ENCODE data around the gene SIRT2. TPM values are rescaled to one million over a fixed set of nuclear protein-coding genes. Genes with fewer than 3 reads are reported as not detected.

Gene SIRT2
- total RNA-seq: 28.4 and 32.7 TPM in 2 replicates

DNA sequence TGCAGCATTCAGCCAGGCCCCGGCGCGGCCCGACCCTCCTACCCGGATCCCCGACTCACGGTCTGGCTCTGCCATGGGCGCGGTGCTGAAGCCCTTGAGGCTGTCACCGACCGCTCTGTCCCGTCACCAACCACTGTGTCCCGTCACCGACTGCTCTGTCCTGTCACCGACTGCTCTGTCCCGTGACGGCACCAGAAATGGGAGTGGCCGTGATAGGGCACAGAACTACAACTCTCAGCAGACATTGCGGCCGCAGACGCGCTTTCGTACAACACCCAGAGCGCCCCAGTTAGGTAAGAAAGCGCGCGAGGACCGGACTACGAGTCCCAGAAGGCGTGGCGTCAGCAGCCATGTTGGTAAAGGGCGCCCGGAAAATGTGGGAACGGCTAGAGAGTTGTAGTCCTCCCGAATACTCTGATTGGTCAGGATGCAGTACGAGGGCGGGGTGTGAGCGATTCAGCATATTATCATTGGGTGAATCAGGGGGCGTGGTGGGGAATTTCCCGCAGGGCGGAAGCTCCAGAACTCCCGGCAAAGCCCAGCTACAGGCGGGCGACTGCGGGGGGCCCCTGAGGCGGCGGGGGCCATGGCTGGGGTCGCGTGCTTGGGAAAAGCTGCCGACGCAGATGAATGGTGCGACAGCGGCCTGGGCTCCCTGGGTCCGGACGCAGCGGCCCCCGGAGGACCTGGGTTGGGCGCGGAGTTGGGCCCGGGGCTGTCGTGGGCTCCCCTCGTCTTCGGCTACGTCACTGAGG is at the start of gene SIRT2, which contains the start of gene NFKBIB:
Gene SIRT2, minus strand, starts transcription at position 172 of the 755 bp plus-strand sequence. Its CDS starts 97 bp downstream, at position 75.
Gene NFKBIB, plus strand, starts transcription at position 523 of the 755 bp plus-strand sequence. Its CDS starts 64 bp downstream, at position 587.
- no peaks in the 10 kb centered on the region for H3K9me3 Mint-ChIP-seq
- peak within 1 kb of the TSS; percentile 87 for H3K27ac Mint-ChIP-seq
- ChIA-PET CTCF (interaction anchor here (1.2 to 2.4 kb wide), 5 partner anchors 12 to 130 kb away, joined by 4 to 10 read pairs (median 6); partner anchors contain the start of genes MRPS12 and SARS2), POLR2A (interaction anchor here (0.7 to 2.4 kb wide), 15 partner anchors 13 to 525 kb away, joined by 3 to 22 read pairs (median 5); partner anchors contain the start of genes ACTN4, ECH1, EIF3K and FAM98C)
- intact Hi-C loops (cut with micrococcal nuclease): loop anchor here (1.0 to 5.0 kb wide), 9 partner anchors 21 to 564 kb away; partner anchors contain the start of genes CATSPERG, ECH1, EIF3K and MAP4K1
- no peaks in the 10 kb centered on the region for H3K27me3 Mint-ChIP-seq
- DNase-seq (peak; percentile 91), ATAC-seq (ENCODE audit: low read depth) (peak; percentile 91)
- H3K4me1 Mint-ChIP-seq: peaks cover 41% of the 10 kb centered on the region
- H3K36me3 Mint-ChIP-seq (ENCODE audit: low read depth): peaks cover 30% of the 10 kb centered on the region
- H3K4me3 Mint-ChIP-seq: peak within 1 kb of the TSS; percentile 91
- TF ChIP-seq, protein P1, sequence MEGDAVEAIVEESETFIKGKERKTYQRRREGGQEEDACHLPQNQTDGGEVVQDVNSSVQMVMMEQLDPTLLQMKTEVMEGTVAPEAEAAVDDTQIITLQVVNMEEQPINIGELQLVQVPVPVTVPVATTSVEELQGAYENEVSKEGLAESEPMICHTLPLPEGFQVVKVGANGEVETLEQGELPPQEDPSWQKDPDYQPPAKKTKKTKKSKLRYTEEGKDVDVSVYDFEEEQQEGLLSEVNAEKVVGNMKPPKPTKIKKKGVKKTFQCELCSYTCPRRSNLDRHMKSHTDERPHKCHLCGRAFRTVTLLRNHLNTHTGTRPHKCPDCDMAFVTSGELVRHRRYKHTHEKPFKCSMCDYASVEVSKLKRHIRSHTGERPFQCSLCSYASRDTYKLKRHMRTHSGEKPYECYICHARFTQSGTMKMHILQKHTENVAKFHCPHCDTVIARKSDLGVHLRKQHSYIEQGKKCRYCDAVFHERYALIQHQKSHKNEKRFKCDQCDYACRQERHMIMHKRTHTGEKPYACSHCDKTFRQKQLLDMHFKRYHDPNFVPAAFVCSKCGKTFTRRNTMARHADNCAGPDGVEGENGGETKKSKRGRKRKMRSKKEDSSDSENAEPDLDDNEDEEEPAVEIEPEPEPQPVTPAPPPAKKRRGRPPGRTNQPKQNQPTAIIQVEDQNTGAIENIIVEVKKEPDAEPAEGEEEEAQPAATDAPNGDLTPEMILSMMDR (IDR thresholded peaks at IDR 0.05): no peak

DNA sequence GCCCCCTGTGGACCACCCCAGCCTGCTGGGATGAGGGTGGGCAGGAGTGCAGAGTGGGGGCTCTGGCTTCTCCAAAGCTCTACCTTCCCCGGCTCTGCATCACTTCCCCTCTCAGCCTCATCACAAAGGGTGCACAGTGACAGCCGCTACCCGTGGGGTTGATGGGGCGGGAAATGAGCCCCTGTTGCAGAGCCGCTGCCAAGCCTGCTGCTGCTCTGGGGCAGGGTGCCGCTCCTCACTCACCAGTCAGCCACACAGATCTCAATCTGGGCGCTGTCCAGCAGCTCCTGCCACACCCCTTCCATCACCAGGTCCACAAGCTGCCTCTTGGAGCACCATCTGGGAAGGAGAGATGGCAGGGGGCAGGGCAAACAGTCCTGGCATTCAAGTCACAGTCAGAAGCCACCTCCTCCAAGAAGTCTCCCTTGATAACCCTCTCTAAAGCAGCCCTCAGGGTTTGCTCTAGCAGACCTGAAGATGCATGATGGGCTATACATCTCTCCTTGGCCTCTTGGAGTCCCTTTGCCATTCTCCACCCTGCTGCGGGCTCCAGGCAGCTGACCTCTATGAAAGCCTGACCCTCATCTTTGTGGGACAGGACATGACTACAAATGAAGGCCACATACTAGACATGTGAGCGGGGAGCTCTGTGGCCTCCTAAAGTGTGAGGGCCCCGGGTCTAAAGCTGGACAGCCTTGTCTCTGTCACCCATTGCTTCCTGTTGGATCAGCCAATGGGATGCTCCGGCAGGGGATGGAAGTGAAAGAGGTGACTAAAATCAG is 47.0 kb upstream of the SIRT2 start:
- no peak overlapping the region for H3K4me3 Mint-ChIP-seq
- POLR2A ChIA-PET: no interaction called here
- peaks cover 10% of the 10 kb centered on the region for H3K4me1 Mint-ChIP-seq
- H3K9me3 Mint-ChIP-seq: no peaks in the 10 kb centered on the region
- ATAC-seq (ENCODE audit: low read depth) (no peak), DNase-seq (no peak)
- intact Hi-C loops (cut with micrococcal nuclease): no loop called here
- H3K27ac Mint-ChIP-seq: no peak overlapping the region
- CTCF ChIA-PET: no interaction called here
- TF ChIP-seq, protein P1 (IDR thresholded peaks at IDR 0.05): no peak
- no peaks in the 10 kb centered on the region for H3K36me3 Mint-ChIP-seq (ENCODE audit: low read depth)
- peaks cover 20% of the 10 kb centered on the region for H3K27me3 Mint-ChIP-seq

DNA sequence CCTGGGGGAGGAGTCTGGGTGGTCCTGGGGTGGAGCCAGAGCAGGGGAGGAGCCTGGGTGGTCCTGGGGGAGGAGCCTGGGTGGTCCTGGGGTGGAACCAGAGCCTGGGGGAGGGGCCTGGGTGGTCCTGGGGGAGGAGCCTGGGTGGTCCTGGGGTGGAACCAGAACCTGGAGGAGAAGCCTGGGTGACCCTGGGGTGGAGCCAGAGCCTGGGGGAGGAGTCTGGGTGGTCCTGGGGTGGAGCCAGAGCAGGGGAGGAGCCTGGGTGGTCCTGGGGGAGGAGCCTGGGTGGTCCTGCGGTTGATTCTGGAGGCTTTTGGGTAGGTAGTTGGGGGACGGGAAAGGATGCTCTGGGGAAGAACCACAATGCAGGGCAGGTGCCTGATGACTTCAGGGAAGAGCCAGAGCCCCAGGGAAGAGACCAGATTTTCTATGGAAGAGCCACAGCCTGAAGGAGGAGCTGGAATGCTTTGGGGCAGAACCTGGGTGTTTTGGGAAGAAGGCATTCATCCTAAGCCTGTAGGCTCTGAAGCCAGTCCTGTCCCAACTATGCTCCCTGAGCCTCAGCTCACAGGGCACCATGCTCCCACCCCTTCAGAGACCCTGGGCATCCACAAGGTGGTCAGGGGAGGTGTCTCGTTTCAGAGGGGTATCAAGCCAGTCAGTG is 46.3 kb upstream of the SIRT2 start:
- ChIA-PET CTCF (no interaction called here), POLR2A (no interaction called here)
- no peaks in the 10 kb centered on the region for H3K9me3 Mint-ChIP-seq
- no peaks in the 10 kb centered on the region for H3K36me3 Mint-ChIP-seq (ENCODE audit: low read depth)
- peaks cover 20% of the 10 kb centered on the region for H3K27me3 Mint-ChIP-seq
- DNase-seq (no peak), ATAC-seq (ENCODE audit: low read depth) (no peak)
- no peak overlapping the region for H3K27ac Mint-ChIP-seq
- intact Hi-C loops (cut with micrococcal nuclease): no loop called here
- no peak overlapping the region for H3K4me3 Mint-ChIP-seq
- TF ChIP-seq, protein P1 (IDR thresholded peaks at IDR 0.05): no peak
- H3K4me1 Mint-ChIP-seq: peaks cover 10% of the 10 kb centered on the region

DNA sequence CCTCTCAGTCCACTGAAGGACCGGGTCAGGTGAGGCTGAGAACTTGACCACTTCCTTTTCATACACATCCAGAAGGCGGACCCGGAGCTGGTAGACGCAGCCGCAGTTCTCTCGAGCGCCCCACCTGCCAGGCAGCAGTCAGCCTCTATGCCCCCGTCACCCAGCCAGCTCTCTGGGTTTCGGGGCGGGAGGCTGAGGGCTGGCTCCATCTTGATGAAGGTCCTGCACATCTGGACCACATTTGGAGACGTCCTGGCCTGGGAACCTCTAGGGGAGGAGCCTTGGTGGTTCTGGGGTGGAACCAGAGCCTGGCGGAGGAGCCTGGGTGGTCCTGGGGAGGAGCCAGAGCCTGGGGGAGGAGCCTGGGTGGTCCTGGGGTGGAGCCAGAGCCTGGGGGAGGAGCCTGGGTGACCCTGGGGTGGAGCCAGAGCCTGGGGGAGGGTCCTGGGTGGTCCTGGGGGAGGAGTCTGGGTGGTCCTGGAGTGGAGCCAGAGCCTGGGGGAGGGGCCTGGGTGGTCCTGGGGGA is 45.6 kb upstream of the SIRT2 start:
- ChIA-PET CTCF (no interaction called here), POLR2A (no interaction called here)
- ATAC-seq (ENCODE audit: low read depth): no peak
- H3K4me1 Mint-ChIP-seq: peaks cover 6% of the 10 kb centered on the region
- intact Hi-C loops (cut with micrococcal nuclease): no loop called here
- no peak overlapping the region for H3K27ac Mint-ChIP-seq
- no peak for DNase-seq
- no peak overlapping the region for H3K4me3 Mint-ChIP-seq
- no peaks in the 10 kb centered on the region for H3K36me3 Mint-ChIP-seq (ENCODE audit: low read depth)
- no peaks in the 10 kb centered on the region for H3K9me3 Mint-ChIP-seq
- H3K27me3 Mint-ChIP-seq: peaks cover 17% of the 10 kb centered on the region
- TF ChIP-seq, protein P1 (IDR thresholded peaks at IDR 0.05): no peak
